ENCODE results near the gene PDSS2.

The PDSS2 gene

GRCh38 chr6:107314531-107314939 lies 144.8 kb downstream of the PDSS2 start:
- no peaks in the 10 kb centered on the region for H3K9me3 ChIP-seq (ENCODE audit: control insufficient read depth, insufficient read depth, low read length)
- H3F3A ChIP-seq (ENCODE audit: control insufficient read depth, insufficient read depth) = no peaks in the 10 kb centered on the region
- no peaks in the 10 kb centered on the region for H3K79me2 ChIP-seq (ENCODE audit: control insufficient read depth, low read length)
- TF ChIP-seq CTCF (IDR thresholded peaks at IDR 0.05; ENCODE audit: low read depth, low read length, poor library complexity, severe bottlenecking) (no peak), EZH2phosphoT487 (IDR thresholded peaks at IDR 0.05; ENCODE audit: borderline replicate concordance, low read length) (no peak)
- H3K27me3 ChIP-seq (ENCODE audit: control insufficient read depth, low read length) = no peaks in the 10 kb centered on the region
- peaks cover 3% of the 10 kb centered on the region; the same call in 1 of the 2 replicates for H4K20me1 ChIP-seq (ENCODE audit: control insufficient read depth, insufficient read depth, low read depth, low read length)
- H3K4me2 ChIP-seq (ENCODE audit: low read length) = peak overlapping the region; percentile 16; the same call in 1 of the 2 replicates
- no peaks in the 10 kb centered on the region for H3K36me3 ChIP-seq (ENCODE audit: control insufficient read depth, low read length)
- H3K27ac ChIP-seq (ENCODE audit: low read depth, low read length) = no peak overlapping the region
- H3K4me1 ChIP-seq (ENCODE audit: control insufficient read depth, low read length) = peaks cover 23% of the 10 kb centered on the region
- H3K4me3 ChIP-seq (ENCODE audit: low read length) = no peak overlapping the region
- no peaks in the 10 kb centered on the region for H3K9me2 ChIP-seq (replicated peaks; ENCODE audit: control insufficient read depth, low read length)

DNA sequence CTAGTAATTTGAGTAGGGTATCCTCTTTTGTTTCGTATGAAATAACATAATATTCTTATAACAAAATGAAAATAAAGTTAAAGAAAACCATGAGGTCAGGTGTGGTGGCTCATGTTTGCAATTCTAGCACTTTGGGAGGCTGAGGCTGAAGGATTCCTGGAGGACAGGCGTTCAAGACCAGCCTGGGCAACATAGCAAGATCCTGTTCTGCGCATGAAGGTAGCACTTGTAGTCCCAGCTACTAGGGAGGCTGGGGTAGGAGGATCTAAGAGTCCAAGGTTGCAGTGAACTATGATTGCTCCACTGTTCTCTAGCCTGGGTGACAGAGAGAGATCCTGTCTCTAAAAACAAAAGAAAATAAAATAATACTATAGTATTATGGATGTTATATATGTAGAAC lies 145.6 kb downstream of the PDSS2 start:
- Histone ChIP-seq H3K27me3 (ENCODE audit: control insufficient read depth, low read length) (no peaks in the 10 kb centered on the region), H3K9me2 (replicated peaks; ENCODE audit: control insufficient read depth, low read length) (no peaks in the 10 kb centered on the region), H3K79me2 (ENCODE audit: control insufficient read depth, low read length) (no peaks in the 10 kb centered on the region), H3K27ac (ENCODE audit: low read depth, low read length) (no peak overlapping the region), H4K20me1 (ENCODE audit: control insufficient read depth, insufficient read depth, low read depth, low read length) (peaks cover 3% of the 10 kb centered on the region; the same call in 1 of the 2 replicates), H3K4me1 (ENCODE audit: control insufficient read depth, low read length) (peaks cover 23% of the 10 kb centered on the region), H3K4me2 (ENCODE audit: low read length) (no peak overlapping the region), H3K36me3 (ENCODE audit: control insufficient read depth, low read length) (no peaks in the 10 kb centered on the region), H3K9me3 (ENCODE audit: control insufficient read depth, insufficient read depth, low read length) (no peaks in the 10 kb centered on the region), H3F3A (ENCODE audit: control insufficient read depth, insufficient read depth) (no peaks in the 10 kb centered on the region), H3K4me3 (ENCODE audit: low read length) (no peak overlapping the region)
- TF ChIP-seq EZH2phosphoT487 (IDR thresholded peaks at IDR 0.05; ENCODE audit: borderline replicate concordance, low read length) (no peak), CTCF (IDR thresholded peaks at IDR 0.05; ENCODE audit: low read depth, low read length, poor library complexity, severe bottlenecking) (no peak)

DNA sequence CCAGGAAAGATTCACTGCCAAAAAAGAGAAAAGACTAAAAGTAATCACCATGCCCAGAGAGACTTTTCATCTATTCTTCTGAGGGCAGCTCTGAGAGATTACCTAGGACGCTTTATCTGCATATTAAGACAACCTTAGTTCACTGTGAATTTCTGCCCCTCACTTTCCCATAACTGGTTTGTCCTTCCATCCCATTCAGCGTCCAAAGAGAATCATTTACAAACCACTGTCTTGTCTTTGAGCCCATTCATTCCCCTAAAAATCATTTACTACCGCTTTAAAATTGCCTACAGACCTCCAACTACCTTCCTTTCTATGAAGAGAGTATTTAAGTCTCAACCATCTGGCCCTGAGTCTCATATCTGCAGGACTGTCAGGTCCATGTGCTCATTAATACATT lies 149.0 kb downstream of the PDSS2 start:
- H3K9me2 ChIP-seq (replicated peaks; ENCODE audit: control insufficient read depth, low read length) = no peaks in the 10 kb centered on the region
- TF ChIP-seq EZH2phosphoT487 (IDR thresholded peaks at IDR 0.05; ENCODE audit: borderline replicate concordance, low read length) = no peak
- no peak for TF ChIP-seq CTCF (IDR thresholded peaks at IDR 0.05; ENCODE audit: low read depth, low read length, poor library complexity, severe bottlenecking)
- H3K4me2 ChIP-seq (ENCODE audit: low read length) = no peak overlapping the region
- H4K20me1 ChIP-seq (ENCODE audit: control insufficient read depth, insufficient read depth, low read depth, low read length) = peaks cover 3% of the 10 kb centered on the region; the same call in 1 of the 2 replicates
- no peaks in the 10 kb centered on the region for H3K79me2 ChIP-seq (ENCODE audit: control insufficient read depth, low read length)
- H3K27me3 ChIP-seq (ENCODE audit: control insufficient read depth, low read length) = no peaks in the 10 kb centered on the region
- H3K36me3 ChIP-seq (ENCODE audit: control insufficient read depth, low read length) = no peaks in the 10 kb centered on the region
- H3K4me3 ChIP-seq (ENCODE audit: low read length) = no peak overlapping the region
- peaks cover 10% of the 10 kb centered on the region for H3K4me1 ChIP-seq (ENCODE audit: control insufficient read depth, low read length)
- no peaks in the 10 kb centered on the region for H3F3A ChIP-seq (ENCODE audit: control insufficient read depth, insufficient read depth)
- no peak overlapping the region for H3K27ac ChIP-seq (ENCODE audit: low read depth, low read length)
- no peaks in the 10 kb centered on the region for H3K9me3 ChIP-seq (ENCODE audit: control insufficient read depth, insufficient read depth, low read length)

Measured in DOHH2 (cell line).